HUES6 (cell line): ENCODE results near the gene ALKBH6.

Experiments
- H3K27ac ChIP-seq: 2 replicates; pipeline ENCODE4 v1.7.0; 2013; ENCODE audit warnings: low read depth, mild to moderate bottlenecking, low read length, inconsistent platforms
- H3K27me3 ChIP-seq: 2 replicates; pipeline ENCODE4 v1.6.1; 2013; ENCODE audit warnings: low read length; ENCODE audit not compliant: control insufficient read depth, insufficient read depth
- H3K36me3 ChIP-seq: 2 replicates; pipeline ENCODE4 v1.6.1; 2013; ENCODE audit warnings: low read length; ENCODE audit not compliant: control insufficient read depth, insufficient read depth
- H3K4me1 ChIP-seq: 2 replicates; pipeline ENCODE4 v1.6.1; 2013; ENCODE audit warnings: low read length; ENCODE audit not compliant: control insufficient read depth, insufficient read depth
- H3K4me3 ChIP-seq: 2 replicates; pipeline ENCODE4 v1.5.1; 2013; ENCODE audit warnings: low read depth, low read length
- H3K9ac ChIP-seq: one replicate; pipeline ENCODE4 v1.6.1; 2013; ENCODE audit warnings: mild to moderate bottlenecking, low read length
- H3K9me3 ChIP-seq: 2 replicates; pipeline ENCODE4 v1.6.1; 2013; ENCODE audit warnings: low read depth, low read length; ENCODE audit not compliant: control insufficient read depth, insufficient read depth

The ALKBH6 gene

GRCh38 chr19:36008336-36008978, 5.6 kb downstream of the ALKBH6 start, which contains the start of gene SYNE4:
Gene SYNE4, minus strand, starts transcription at chr19:36008813. Its CDS starts 132 bp downstream, at chr19:36008681.
- peak within 1 kb of the TSS; percentile 53 for H3K4me3 ChIP-seq
- peak within 1 kb of the TSS; percentile 25 for H3K9ac ChIP-seq
- peaks cover 11% of the 10 kb centered on the region for H3K4me1 ChIP-seq
- H3K9me3 ChIP-seq: no peaks in the 10 kb centered on the region
- H3K27ac ChIP-seq: no peak within 1 kb of the TSS
- H3K36me3 ChIP-seq: no peaks in the 10 kb centered on the region
- no peaks in the 10 kb centered on the region for H3K27me3 ChIP-seq

- no peak overlapping the region for H3K4me3 ChIP-seq
- H3K36me3 ChIP-seq: peaks cover 5% of the 10 kb centered on the region; the same call in 1 of the 2 replicates
- H3K27ac ChIP-seq: no peak overlapping the region
- H3K9me3 ChIP-seq: no peaks in the 10 kb centered on the region
- no peaks in the 10 kb centered on the region for H3K27me3 ChIP-seq
- no peak overlapping the region for H3K9ac ChIP-seq
- peaks cover 7% of the 10 kb centered on the region for H3K4me1 ChIP-seq
These were observed 7.1 kb downstream of the ALKBH6 start for GRCh38 chr19:36006955-36007354.

DNA sequence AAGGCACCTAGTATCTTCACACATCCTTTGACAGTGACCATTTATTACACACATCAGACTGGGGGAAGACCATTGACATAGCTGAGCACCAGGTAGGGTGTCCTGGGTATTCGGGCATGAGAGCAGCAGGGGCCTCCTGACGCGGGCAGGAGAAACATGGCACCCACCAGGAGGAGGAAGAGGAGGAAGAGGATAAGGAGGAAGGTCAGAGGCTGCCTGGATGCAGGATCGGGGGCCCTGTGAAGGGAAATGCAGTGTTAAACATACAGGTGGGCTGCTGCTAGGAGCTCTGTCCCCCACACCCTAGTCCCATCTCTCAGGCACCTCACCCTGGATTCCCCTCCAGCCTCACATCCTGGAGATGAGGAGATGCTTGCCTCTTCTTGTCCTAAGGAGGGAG, 10.7 kb downstream of the ALKBH6 start:
- Histone ChIP-seq H3K27ac (no peak overlapping the region), H3K27me3 (no peaks in the 10 kb centered on the region), H3K9me3 (no peaks in the 10 kb centered on the region), H3K4me1 (peaks cover 7% of the 10 kb centered on the region; the same call in 1 of the 2 replicates), H3K9ac (no peak overlapping the region), H3K36me3 (peaks cover 18% of the 10 kb centered on the region), H3K4me3 (no peak overlapping the region)

- no peak overlapping the region for H3K9ac ChIP-seq
- H3K4me3 ChIP-seq: no peak overlapping the region
- no peaks in the 10 kb centered on the region for H3K27me3 ChIP-seq
- no peaks in the 10 kb centered on the region for H3K9me3 ChIP-seq
- peaks cover 18% of the 10 kb centered on the region for H3K36me3 ChIP-seq
- H3K4me1 ChIP-seq: peaks cover 2% of the 10 kb centered on the region; the same call in 1 of the 2 replicates
- no peak overlapping the region for H3K27ac ChIP-seq
These were observed 12.4 kb downstream of the ALKBH6 start for GRCh38 chr19:36001605-36002004.

DNA sequence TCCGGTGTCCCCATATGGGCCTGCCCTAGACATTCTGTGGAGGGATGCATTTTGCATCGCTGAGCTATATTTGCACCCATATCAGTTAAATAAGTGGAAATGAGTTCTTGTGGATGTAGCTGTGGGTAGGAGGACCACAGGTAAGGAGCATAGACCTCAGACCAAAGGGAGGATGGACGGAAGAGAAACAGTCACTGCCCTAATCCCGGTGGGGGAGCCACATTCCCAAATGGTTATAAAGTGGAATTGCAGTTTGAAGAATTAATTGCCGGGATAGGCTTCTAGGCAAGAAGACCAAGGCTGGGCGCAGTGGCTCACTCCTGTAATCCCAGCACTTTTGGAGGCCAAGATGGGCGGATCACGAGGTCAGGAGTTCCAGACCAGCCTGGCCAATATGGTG, 17.2 kb downstream of the ALKBH6 start:
- Histone ChIP-seq H3K9me3 (no peaks in the 10 kb centered on the region), H3K27me3 (no peaks in the 10 kb centered on the region), H3K4me3 (no peak overlapping the region), H3K36me3 (peaks cover 12% of the 10 kb centered on the region; the same call in 1 of the 2 replicates), H3K9ac (no peak overlapping the region), H3K4me1 (peaks cover 6% of the 10 kb centered on the region), H3K27ac (no peak overlapping the region)

DNA sequence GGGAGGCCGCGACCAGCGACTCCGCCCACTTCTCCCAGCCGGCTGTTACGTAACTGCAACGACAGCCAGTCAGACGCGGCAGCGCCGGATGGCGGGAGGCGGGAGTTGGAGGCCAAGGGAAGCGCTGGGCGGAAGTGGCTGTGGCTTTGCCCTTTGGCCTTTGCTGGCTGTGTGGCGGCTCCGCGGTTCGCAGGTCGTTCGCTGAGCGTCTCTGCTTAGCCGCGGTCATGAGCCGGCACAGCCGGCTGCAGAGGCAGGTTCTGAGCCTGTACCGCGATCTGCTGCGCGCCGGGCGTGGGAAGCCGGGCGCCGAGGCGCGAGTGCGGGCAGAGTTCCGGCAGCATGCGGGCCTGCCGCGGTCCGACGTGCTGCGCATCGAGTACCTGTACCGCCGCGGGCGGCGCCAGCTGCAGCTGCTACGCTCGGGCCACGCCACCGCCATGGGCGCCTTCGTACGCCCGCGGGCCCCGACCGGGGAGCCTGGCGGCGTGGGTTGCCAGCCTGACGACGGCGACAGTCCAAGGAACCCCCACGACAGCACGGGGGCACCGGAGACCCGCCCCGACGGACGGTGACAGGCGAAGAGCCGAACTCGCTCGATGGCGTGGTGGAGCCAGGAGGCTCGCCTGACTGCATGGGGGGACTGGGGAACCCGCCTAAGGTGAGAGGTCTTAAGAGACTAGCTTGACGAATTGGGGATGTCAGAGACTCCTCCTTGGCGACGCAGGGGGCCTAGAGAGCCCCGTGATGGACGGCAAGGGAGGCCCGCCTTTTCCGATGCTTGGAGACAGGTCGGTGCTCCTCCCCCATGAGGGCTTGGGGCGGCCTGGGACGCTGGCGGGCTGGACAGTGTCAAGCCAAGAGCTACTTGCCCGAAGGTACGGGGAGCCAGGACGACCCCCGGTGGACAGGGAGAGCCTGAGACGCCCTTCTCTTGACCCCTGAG, 18.7 kb downstream of the ALKBH6 start, which contains the start of gene SDHAF1:
SDHAF1 (plus strand) TSS at position 141 of the 946 bp plus-strand sequence; CDS start at position 228, 87 bp downstream.
- H3K27ac ChIP-seq: no peak within 1 kb of the TSS
- H3K4me3 ChIP-seq: peak within 1 kb of the TSS; percentile 80
- 0 out of 2 replicates have a peak, but pooled peaks cover 3% of the 10 kb centered on the region for H3K36me3 ChIP-seq
- peaks cover 6% of the 10 kb centered on the region for H3K4me1 ChIP-seq
- no peaks in the 10 kb centered on the region for H3K9me3 ChIP-seq
- peak within 1 kb of the TSS; percentile 75 for H3K9ac ChIP-seq
- peaks cover 6% of the 10 kb centered on the region; the same call in 1 of the 2 replicates for H3K27me3 ChIP-seq

DNA sequence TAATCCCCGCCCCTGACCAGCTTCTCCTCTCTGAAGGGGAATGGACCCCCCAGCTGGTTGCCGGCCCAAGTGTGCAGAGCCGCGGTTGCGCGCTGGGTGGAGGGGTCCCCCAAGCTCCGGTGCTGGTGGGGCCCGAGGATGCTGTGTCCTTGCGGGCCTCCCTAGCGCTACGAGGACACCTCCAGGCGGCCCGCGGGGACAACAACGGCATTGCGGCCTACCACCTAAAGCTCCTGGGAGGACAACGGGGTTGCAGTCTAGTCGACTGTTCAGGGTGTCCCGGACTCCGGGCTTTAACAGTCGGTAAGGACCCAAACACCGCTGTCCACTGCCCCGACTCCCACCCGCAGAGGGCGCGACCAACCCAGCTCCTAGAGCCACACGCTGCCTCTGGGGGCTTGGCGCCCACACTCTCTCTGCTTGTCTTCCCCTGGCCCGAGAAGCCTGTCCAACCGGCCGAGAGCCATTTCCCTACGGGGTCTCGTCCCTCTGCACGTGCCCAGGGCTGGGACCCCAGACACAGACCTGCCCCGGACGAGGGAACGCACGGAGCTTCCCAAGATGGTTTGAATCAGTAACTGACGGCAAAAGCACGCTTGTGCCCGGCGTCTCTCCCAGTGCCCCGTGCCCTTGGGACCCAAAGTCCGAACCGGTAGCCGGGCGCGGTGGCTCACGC, 20.0 kb downstream of the ALKBH6 start:
- H3K36me3 ChIP-seq: no peaks in the 10 kb centered on the region
- no peak overlapping the region for H3K9ac ChIP-seq
- no peaks in the 10 kb centered on the region for H3K9me3 ChIP-seq
- no peak overlapping the region for H3K4me3 ChIP-seq
- H3K27ac ChIP-seq: no peak overlapping the region
- peaks cover 4% of the 10 kb centered on the region; the same call in 1 of the 2 replicates for H3K4me1 ChIP-seq
- H3K27me3 ChIP-seq: peaks cover 10% of the 10 kb centered on the region; the same call in 1 of the 2 replicates

DNA sequence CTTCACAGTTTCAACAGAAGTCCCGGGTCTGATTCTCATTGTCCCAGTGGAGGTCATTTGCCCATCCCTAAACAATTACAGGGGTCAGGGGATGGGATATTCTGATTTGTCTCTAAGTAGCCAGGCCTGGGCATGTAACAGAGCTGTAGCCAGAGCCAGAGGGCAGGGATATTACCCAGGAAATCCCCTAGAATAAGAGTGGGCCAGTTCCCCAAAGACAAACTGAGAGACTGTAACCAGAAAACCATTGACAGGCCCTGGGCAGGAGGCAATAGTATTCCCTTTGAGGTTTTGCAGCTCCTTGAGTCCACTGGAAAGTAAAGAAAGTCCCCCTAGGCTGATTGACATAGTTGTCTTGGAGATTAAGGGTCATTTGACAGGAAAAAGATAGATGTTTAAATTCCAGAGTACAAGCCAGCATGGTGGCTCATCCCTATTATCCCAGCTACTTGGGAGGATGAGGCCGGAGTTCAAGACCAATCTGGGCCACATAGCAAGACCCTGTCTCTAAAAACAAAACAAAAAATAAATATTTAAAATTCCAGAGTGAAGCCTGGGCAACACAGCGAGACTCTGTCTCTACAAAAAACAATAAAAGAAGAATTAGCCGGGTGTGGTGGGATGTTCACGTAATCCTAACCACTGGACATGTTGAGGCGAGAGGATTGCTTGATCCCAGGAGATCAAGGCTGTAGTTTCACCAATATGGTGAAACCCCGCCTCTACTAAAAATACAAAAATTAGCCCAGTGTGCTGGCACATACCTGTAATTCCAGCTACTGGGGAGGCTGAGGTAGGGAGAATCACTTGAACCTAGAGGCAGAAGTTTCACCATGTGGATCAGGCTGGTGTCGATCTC, 20.9 kb downstream of the ALKBH6 start:
- no peak overlapping the region for H3K27ac ChIP-seq
- H3K36me3 ChIP-seq: no peaks in the 10 kb centered on the region
- H3K4me1 ChIP-seq: peaks cover 4% of the 10 kb centered on the region; the same call in 1 of the 2 replicates
- H3K4me3 ChIP-seq: no peak overlapping the region
- H3K9me3 ChIP-seq: peaks cover 5% of the 10 kb centered on the region; the same call in 1 of the 2 replicates
- H3K27me3 ChIP-seq: peaks cover 12% of the 10 kb centered on the region; the same call in 1 of the 2 replicates
- no peak overlapping the region for H3K9ac ChIP-seq

DNA sequence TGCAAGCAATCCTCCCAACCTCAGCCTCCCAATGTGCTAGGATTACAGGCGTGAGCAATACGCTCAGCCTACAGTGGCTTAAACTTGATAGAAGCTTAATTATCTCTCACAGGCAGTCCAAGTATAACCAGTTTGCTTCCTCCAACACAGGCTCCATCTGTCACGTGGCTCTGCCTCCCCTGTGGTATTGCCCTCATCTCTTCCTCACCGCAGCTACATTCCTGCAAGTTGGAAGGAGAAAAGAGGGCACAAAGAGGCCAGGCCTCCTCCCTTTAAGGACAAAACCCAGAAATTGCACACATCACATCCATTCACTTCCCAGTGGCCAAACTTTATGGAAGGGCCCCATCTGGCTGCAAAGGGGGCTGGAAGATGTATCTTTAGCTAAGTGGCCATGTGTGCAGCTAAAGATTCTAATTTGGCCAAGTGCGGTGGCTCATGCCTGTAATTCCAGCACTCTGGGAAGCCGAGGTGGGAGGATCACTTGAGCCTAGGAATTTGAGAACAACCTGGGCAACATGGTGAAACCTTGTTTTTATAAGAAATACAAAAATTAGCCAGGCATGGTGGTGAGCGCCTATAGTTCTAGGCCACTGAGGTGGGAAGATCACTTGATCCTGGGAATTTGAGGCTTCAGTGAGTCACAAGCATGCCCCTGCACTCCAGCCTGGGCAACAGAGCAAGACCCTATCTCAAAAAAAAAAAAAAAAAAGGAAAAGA, 22.1 kb downstream of the ALKBH6 start:
- Histone ChIP-seq H3K4me1 (peaks cover 4% of the 10 kb centered on the region; the same call in 1 of the 2 replicates), H3K9ac (no peak overlapping the region), H3K27ac (no peak overlapping the region), H3K36me3 (no peaks in the 10 kb centered on the region), H3K4me3 (no peak overlapping the region), H3K9me3 (peaks cover 5% of the 10 kb centered on the region; the same call in 1 of the 2 replicates), H3K27me3 (peaks cover 15% of the 10 kb centered on the region; the same call in 1 of the 2 replicates)
